GM12878 (cell line): ENCODE data around the gene CHID1. TPM values are rescaled to one million over a fixed set of nuclear protein-coding genes. Genes with fewer than 3 reads are reported as not detected.

ENCODE experiments used
- ATAC-seq: fragments of 200-7000 bp; cut with Tn5 transposase; 3 replicates; pipeline ENCODE4 v1.9.1; 2020; ENCODE audit warnings: mild to moderate bottlenecking, moderate library complexity
- BruUV-seq: library from RNA; stranded (reverse); fragments of 400-500 nt; replicated peaks from 2 replicates; lab custom pipeline; 2021; lab: Mats Ljungman, UMichigan
- CTCF ChIA-PET: fragments of 300-600 bp; sonication (Branson Sonifier 250); formaldehyde crosslinking; extraction: SDS; loops from one replicate; lab custom pipeline; 2021; ENCODE audit warnings: inconsistent platforms; lab: Yijun Ruan, JAX
- POLR2A ChIA-PET: fragments of 350-600 bp; formaldehyde crosslinking; extraction: SDS; loops from one replicate; lab custom pipeline; 2021; ENCODE audit warnings: inconsistent platforms; lab: Charles Lee
- RAD21 ChIA-PET: fragments of 300-600 bp; sonication (Branson Sonifier 250); formaldehyde crosslinking; loops from one replicate; lab custom pipeline; 2023; ENCODE audit warnings: antibody characterized with exemption; ENCODE audit not compliant: unreplicated experiment; lab: Charles Lee
- SMC1A ChIA-PET: fragments of 300-600 bp; sonication (Branson Sonifier 250); formaldehyde crosslinking; loops from one replicate; lab custom pipeline; 2023; ENCODE audit not compliant: unreplicated experiment, uncharacterized antibody; lab: Charles Lee
- DNase-seq: peaks from one replicate; pipeline ENCODE4 v3.0.0-alpha.2; 2011; ENCODE audit warnings: low read depth, low spot score
- FAIRE-seq: peaks from 3 replicates; lab custom pipeline; 2011; peaks lifted over from hg19 to GRCh38; lab: Jason Lieb, UNC
- H2AFZ ChIP-seq: 2 replicates; pipeline ENCODE4 v1.6.0; 2011; ENCODE audit warnings: low read depth, low read length, control low read depth; ENCODE audit not compliant: control insufficient read depth
- H3K27ac ChIP-seq: 2 replicates; pipeline ENCODE4 v1.5.1; 2011; ENCODE audit warnings: control low read depth; ENCODE audit not compliant: control insufficient read depth, insufficient read depth
- H3K27me3 ChIP-seq, 2 experiments: replicated peaks in 1 of 2; 2 replicates each; pipeline versions ENCODE4 v1.6.0 to v1.6.1; 2011; ENCODE audit warnings: low read length in 1 of 2; ENCODE audit not compliant: control insufficient read depth in 2 of 2, insufficient read depth in 2 of 2
- H3K36me3 ChIP-seq, 2 experiments: 2 replicates each; pipeline ENCODE4 v1.5.1; 2011; ENCODE audit warnings: low read length in 1 of 2; ENCODE audit not compliant: control insufficient read depth in 2 of 2, insufficient read depth in 2 of 2
- H3K4me1 ChIP-seq: 2 replicates; pipeline ENCODE4 v1.6.1; 2011; ENCODE audit warnings: mild to moderate bottlenecking, low read length, moderate library complexity, mixed read lengths; ENCODE audit not compliant: control insufficient read depth, insufficient read depth
- H3K4me2 ChIP-seq: 2 replicates; pipeline ENCODE4 v1.6.0; 2011; ENCODE audit warnings: control low read depth; ENCODE audit not compliant: control insufficient read depth, insufficient read depth
- H3K4me3 ChIP-seq: fragments of 200-600 bp; sonication (generic); 2 replicates; pipeline ENCODE4 v1.5.1; 2016
- H3K79me2 ChIP-seq: 2 replicates; pipeline ENCODE4 v1.6.0; 2011; ENCODE audit warnings: low read length; ENCODE audit not compliant: control insufficient read depth, insufficient read depth
- H3K9ac ChIP-seq: 2 replicates; pipeline ENCODE4 v1.8.0; 2011; ENCODE audit warnings: low read length, control low read depth, mixed read lengths; ENCODE audit not compliant: control insufficient read depth, insufficient read depth
- H3K9me3 ChIP-seq: replicated peaks from 3 replicates; pipeline ENCODE4 v1.5.1; 2011; ENCODE audit warnings: mild to moderate bottlenecking, low read length; ENCODE audit not compliant: control insufficient read depth, insufficient read depth
- H4K20me1 ChIP-seq: 2 replicates; pipeline ENCODE4 v1.6.0; 2011; ENCODE audit not compliant: control insufficient read depth, insufficient read depth
- ATF2 ChIP-seq: IDR thresholded peaks from 2 replicates; pipeline ENCODE4 v1.6.1; 2012; ENCODE audit warnings: low read length, inconsistent platforms
- BCLAF1 ChIP-seq: fragments of 450-650 bp; IDR thresholded peaks from 2 replicates; pipeline ENCODE4 v1.6.1; 2017; ENCODE audit warnings: antibody characterized with exemption, mild to moderate bottlenecking, moderate library complexity
- BHLHE40 ChIP-seq, 2 experiments: fragments of 450-650 bp in 1 of 2; IDR thresholded peaks; 2 replicates each; pipeline ENCODE4 v1.6.1; 2011 to 2017; ENCODE audit warnings: low read depth in 2 of 2, borderline replicate concordance in 1 of 2, improper control_type of control experiment in 1 of 2, low read length in 1 of 2, mild to moderate bottlenecking in 1 of 2
- CHD2 ChIP-seq: IDR thresholded peaks from 2 replicates; pipeline ENCODE4 v1.6.1; 2011; ENCODE audit warnings: low read depth, low read length, improper control_type of control experiment, borderline replicate concordance
- CREM ChIP-seq: IDR thresholded peaks from 2 replicates; pipeline ENCODE4 v1.6.1; 2014; ENCODE audit warnings: antibody characterized with exemption, low read depth
- EED ChIP-seq: sonication (generic); IDR thresholded peaks from 2 replicates; pipeline ENCODE4 v1.6.1; 2016; ENCODE audit warnings: antibody characterized with exemption, low read depth
- EGR1 ChIP-seq, 2 experiments: IDR thresholded peaks; 1 replicate in 1 of 2; 2 replicates in 1 of 2; pipeline ENCODE4 v1.6.1; 2011 to 2012; ENCODE audit warnings: low read depth in 2 of 2, low read length in 2 of 2, borderline replicate concordance in 1 of 2, mild to moderate bottlenecking in 1 of 2, moderate library complexity in 1 of 2
- HDGF ChIP-seq: fragments of 450-650 bp; IDR thresholded peaks from 2 replicates; pipeline ENCODE4 v1.6.1; 2016; ENCODE audit warnings: antibody characterized with exemption
- KLF5 ChIP-seq: fragments of 450-650 bp; IDR thresholded peaks from 2 replicates; pipeline ENCODE4 v1.6.1; 2014; ENCODE audit warnings: mild to moderate bottlenecking; ENCODE audit not compliant: partially characterized antibody
- NFYA ChIP-seq: IDR thresholded peaks from 2 replicates; pipeline ENCODE4 v1.6.1; 2011; ENCODE audit warnings: low read depth, mild to moderate bottlenecking, low read length, improper control_type of control experiment, borderline replicate concordance
- NR2F1 ChIP-seq: fragments of 450-650 bp; conservative IDR thresholded peaks from 2 replicates; pipeline ENCODE4 v1.6.1; 2017; ENCODE audit warnings: mild to moderate bottlenecking
- PKNOX1 ChIP-seq: fragments of 450-650 bp; IDR thresholded peaks from 2 replicates; pipeline ENCODE4 v1.6.1; 2016; ENCODE audit warnings: mild to moderate bottlenecking
- POU2F2 ChIP-seq: IDR thresholded peaks from 3 replicates; pipeline ENCODE4 v1.6.1; 2011; ENCODE audit warnings: low read depth, mild to moderate bottlenecking, low read length, borderline replicate concordance
- RAD21 ChIP-seq: IDR thresholded peaks from 2 replicates; pipeline ENCODE4 v1.6.1; 2011; ENCODE audit warnings: mild to moderate bottlenecking, low read depth, low read length, moderate library complexity; ENCODE audit not compliant: insufficient read depth
- RBBP5 ChIP-seq: fragments of 200-600 bp; sonication (generic); conservative IDR thresholded peaks from 2 replicates; pipeline ENCODE4 v1.6.1; 2016
- SMC3 ChIP-seq: IDR thresholded peaks from 2 replicates; pipeline ENCODE4 v1.6.1; 2011; ENCODE audit warnings: low read length, improper control_type of control experiment, borderline replicate concordance
- STAT1 ChIP-seq: fragments of 450-650 bp; conservative IDR thresholded peaks from 2 replicates; pipeline ENCODE4 v1.6.1; 2014; ENCODE audit warnings: antibody characterized with exemption, mild to moderate bottlenecking
- YBX1 ChIP-seq: fragments of 450-650 bp; IDR thresholded peaks from 2 replicates; pipeline ENCODE4 v1.6.1; 2016; ENCODE audit warnings: antibody characterized with exemption
- WGBS: methylation state at CpG from one replicate; pipeline ENCODE4 v1.1.6; 2016; ENCODE audit warnings: low lambda C conversion rate; ENCODE audit not compliant: insufficient replicate concordance, insufficient coverage; ENCODE audit errors: missing lambda C conversion rate; 5-methylcytosine and 5-hydroxymethylcytosine counted together
- in situ Hi-C: fragments of 300-500 bp; cut with MboI; formaldehyde crosslinking; loops from 9 replicates; pipeline ENCODE4 v1.14.3; 2018; ENCODE audit warnings: mixed read lengths
- intact Hi-C: fragments of 100-400 bp; cut with micrococcal nuclease; formaldehyde crosslinking; loops from one replicate; pipeline ENCODE4 v1.14.2; 2022; ENCODE audit not compliant: unreplicated experiment
- polyA plus RNA-seq, 11 experiments: library from polyadenylated mRNA; depleted of rRNA in 4 of 11; unstranded in 6 of 11; stranded (reverse) in 5 of 11; fragments of >200 nt; fragmentation: Nextera tagmentation in 4 of 11; fragmentation: Illumina TruSeq in 1 of 11; extraction: Ambion mirVana in 4 of 11; extraction: Trizol in 1 of 11; gene quantifications; 1 replicate in 1 of 11; 2 replicates in 10 of 11; pipeline versions ENCODE4 v1.2.1 to v1.2.3, GENCODE V29; 2011 to 2016; ENCODE audit warnings: inconsistent platforms in 2 of 11, missing spikeins in 2 of 11, low read depth in 1 of 11
- total RNA-seq, 4 experiments: library from RNA; depleted of rRNA in 3 of 4; stranded (reverse); fragments of >200 nt in 3 of 4; fragmentation: Illumina TruSeq in 1 of 4; extraction: Trizol in 1 of 4; gene quantifications; 2 replicates each; pipeline versions ENCODE4 v1.2.1 to v1.2.3, GENCODE V29; 2013 to 2021

The CHID1 gene
- total and polyA plus RNA-seq, 10 of the 15 experiments (the other 5 are each of a cell fraction or from before 2014, with no cell fraction given) = 4.8 to 75.2 (median 30.1) TPM

- WGBS = 92% methylated on average over 12 of the region's 12 CpGs
- H3K4me3 ChIP-seq = no peak overlapping the region
- no peak for TF ChIP-seq HDGF
- TF ChIP-seq POU2F2 = no peak
- no peak for TF ChIP-seq YBX1
- TF ChIP-seq SMC3 = no peak
- TF ChIP-seq EED = no peak
- no peak for TF ChIP-seq BCLAF1
- TF ChIP-seq NR2F1 = no peak
- no peak for TF ChIP-seq BHLHE40 (IDR thresholded peaks at IDR 0.05; ENCODE audit: borderline replicate concordance in 1 of 2, low read depth in 2 of 2, low read length in 1 of 2)
- no peak for TF ChIP-seq STAT1
- no peak for TF ChIP-seq CREM
- no peak for TF ChIP-seq PKNOX1
- TF ChIP-seq CHD2 = no peak
- no peak for TF ChIP-seq RBBP5
- TF ChIP-seq KLF5 = no peak
- TF ChIP-seq ATF2 = no peak
- TF ChIP-seq NFYA = no peak
- no peak for TF ChIP-seq EGR1 (IDR thresholded peaks at IDR 0.05; ENCODE audit: borderline replicate concordance in 1 of 2, low read depth in 2 of 2, low read length in 2 of 2)
- TF ChIP-seq RAD21 = no peak
These were observed 34.1 kb downstream of the CHID1 start for GRCh38 chr11:876545-876944.

More at GRCh38 chr11:876545-876944, 34.1 kb downstream of the CHID1 start:
- CTCF ChIA-PET = no interaction called here
- Histone ChIP-seq H2AFZ (no peak overlapping the region), H4K20me1 (no peaks in the 10 kb centered on the region), H3K79me2 (no peaks in the 10 kb centered on the region), H3K27me3 (no peaks in the 10 kb centered on the region), H3K4me2 (no peak overlapping the region), H3K36me3 (peaks cover 0 to 1% of the 10 kb centered on the region in 2 experiments; a peak in 1 of 4 replicates), H3K4me1 (no peaks in the 10 kb centered on the region), H3K9me3 (no peaks in the 10 kb centered on the region), H3K27ac (no peak overlapping the region), H3K9ac (no peak overlapping the region)
- in situ Hi-C loops (no loop called here), intact Hi-C loops (no loop called here)
- FAIRE-seq (no peak), DNase-seq (no peak), ATAC-seq (no peak)
- RAD21 ChIA-PET = no interaction called here
- SMC1A ChIA-PET = no interaction called here
- POLR2A ChIA-PET = no interaction called here
- no TSS peak for BruUV-seq
